NCI-H2029 (cell line): ENCODE measurements around the gene ADGRL3.

ENCODE experiments used
- DNase-seq: peaks from one replicate; lab custom pipeline; 2025; lab: John Stamatoyannopoulos, UW

ADGRL3 gene

DNA sequence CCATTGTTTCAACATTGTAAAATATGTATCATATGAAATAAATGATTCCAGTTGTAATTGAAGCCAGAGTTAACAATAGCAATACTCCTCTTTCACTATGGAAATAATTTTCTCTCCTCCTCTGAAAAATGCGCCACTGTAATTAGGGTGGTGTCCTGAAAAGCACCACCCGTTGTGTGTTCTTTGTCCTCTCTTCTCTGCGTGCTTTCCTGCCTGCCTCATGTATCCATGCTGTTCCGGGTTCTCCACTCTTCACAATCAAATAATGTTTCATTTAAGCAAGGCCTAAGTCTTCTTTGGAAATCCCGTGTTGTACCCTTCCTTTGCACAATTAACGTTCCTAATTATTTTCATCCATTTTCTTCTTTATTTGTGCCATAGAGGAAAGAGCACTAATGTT lies 293.3 kb downstream of the ADGRL3 start:
- no peak for DNase-seq

DNA sequence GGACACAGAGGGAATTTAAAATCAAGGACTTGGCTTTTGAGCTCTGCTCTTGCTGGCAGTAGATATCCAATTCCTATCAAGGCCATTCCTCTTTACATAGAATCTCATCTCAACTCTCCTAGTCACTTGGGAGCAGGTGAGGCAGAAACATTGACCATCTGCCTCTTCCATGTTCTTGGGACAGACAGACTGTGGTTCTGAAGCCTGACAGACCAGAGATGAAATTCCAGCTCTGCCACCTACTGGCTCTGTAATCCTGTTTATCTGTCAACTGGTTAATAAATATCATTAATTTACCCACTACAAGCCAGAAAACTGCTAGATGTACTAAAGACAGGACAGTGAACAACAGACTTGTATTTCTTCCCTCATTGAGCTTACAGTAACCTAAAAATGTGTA lies 300.8 kb downstream of the ADGRL3 start:
- no peak for DNase-seq

DNA sequence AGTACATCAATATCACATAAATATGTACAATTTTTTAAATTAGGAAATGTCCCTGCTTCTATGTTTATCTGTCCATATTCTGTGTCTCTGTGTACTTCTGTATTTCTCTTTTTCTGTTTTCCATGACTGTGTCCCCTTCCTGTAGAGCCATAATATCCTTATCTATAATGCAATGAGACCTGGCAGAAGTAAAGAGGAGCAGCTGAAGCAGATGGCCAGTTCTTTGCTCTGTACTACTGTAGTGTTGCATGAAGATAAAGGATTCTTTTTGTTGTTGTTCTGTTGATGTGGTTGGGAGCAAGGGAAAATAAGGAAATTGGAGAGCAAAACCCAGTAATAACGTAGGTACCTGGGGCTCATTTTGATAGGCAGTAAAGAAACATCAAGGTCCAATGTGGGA lies 301.7 kb downstream of the ADGRL3 start:
- no peak for DNase-seq

DNA sequence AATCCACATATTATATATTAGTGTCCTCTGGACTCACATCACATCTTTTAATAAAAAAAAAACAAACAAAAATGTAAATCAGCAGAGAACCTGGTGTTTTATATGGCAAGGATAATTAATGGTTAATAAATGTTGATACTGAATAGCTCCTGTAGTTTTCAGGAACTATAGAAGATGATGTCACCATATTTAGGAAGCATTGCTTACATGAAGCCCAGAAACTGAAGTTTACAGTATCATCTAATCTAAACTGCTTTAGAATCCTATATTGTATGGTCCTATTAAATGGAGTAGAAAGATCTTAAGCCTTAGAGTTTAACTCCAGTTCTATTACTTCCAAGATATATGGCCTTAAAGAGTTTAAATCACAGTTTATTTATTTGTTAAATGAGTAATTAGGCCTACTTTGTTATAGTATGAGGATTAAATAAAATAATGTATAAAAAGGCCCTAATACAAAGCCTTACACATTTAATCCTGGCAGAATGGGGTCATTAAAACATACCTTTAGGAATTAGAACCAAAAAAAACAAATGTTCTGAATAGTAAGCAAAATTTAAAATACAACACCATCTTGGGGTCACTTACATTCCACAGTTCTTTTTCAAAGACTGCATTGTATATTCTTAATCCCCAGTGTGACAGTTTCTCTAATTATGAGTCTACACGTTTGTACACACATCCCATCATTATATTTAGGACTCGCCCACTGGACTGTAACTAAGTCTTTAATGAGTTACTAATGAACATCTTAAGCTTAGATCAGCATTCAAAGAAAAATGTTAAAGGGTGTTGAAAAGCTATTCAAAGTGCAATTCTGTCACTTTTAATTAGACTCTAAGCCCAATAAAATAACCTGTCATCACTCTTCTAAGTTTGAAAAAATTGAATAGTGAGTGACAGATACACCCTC lies 305.9 kb downstream of the ADGRL3 start:
- DNase-seq: no peak

DNA sequence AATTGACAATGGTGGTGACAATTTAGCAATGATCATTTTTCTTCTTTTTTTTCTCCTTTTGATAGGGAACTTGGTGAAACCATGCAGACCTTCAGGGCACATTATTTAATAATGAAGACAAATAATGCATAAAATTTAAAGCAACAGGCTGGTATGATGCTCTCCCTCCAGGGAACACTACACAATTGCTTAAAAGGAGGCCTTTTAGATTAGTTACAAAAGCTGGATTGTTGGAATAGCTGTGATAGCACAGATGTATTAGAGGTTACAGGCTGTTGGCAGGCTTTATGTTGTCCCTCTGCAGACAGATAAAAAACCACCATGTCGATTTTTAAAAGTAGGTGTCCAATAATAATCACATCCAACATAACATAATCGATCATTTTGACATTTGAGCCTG lies 307.0 kb downstream of the ADGRL3 start:
- DNase-seq: no peak

DNA sequence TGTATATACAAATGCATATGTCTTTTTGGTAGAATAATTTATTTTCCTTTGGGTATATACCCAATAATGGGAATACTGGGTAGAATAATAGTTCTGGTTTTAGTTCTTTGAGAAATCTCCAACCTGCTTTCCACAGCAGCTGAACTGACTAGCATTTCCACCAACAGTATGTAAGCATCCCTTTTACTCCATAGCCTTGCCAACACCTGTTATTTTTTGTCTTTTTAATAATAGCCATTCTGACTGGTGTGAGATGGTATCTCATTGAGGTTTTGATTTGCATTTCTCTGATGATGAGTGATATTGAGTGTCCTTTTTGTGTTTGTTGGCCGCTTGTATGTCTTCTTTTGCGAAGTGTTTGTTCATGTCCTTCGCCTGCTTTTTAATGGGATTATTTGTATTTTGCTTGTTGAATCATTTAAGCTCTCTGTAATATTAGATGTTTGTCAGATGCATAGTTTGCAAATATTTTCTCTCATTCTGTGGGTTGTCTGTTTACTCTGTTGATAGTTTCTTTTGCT lies 309.7 kb downstream of the ADGRL3 start:
- peak; percentile 13 for DNase-seq

DNA sequence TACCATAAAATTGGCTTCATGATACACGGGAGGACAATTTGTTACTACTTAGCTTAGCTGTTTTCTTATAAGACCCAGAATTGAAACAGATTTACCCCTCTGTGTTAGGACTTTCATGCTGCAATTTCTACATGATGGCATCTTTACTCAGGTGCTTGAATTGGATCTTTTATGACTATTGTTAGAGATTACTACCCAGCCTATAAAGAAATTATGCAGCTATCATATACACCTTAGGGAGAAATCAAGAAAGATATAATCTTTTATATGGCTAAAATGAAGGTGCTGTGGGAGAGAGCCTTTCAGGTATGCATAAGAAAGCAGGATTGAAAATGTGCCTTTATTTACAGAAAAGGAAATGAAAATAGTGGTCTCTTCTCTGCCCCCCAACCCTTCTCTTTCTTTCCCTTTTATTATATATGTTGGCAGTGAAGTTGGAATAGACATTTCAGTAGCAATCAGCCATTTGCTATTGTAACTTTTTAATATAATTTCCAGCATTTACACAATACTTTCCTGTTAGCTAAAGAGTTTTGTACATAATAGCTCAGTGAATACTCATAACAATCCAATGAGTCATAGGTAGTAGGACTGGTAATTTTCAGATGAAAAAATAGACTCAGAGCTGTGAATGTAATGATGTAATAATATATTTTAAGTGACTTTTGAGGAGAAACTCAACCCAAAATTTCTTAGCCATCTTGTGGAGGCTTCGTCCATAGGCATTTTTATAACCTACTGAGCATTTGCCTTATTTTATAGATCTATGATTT lies 311.8 kb downstream of the ADGRL3 start:
- DNase-seq: no peak

DNA sequence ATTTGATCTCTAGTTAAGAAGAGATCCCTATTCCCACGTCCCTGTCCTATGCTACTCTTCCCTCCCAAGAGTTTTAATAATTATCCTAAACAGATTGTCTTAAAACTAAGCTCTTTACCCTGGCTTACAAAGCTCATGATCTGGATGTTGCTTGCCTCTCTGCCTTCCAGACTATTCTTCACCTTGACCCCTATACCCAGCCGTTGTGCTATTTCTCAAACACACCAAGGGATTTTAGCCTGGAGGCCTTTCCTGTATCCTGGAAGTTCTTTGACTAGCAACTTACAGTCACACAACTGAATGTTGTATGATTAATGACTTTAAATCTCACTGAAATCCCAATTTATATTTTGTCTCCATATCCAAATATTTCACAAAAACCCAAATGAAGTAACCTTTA lies 314.9 kb downstream of the ADGRL3 start:
- no peak for DNase-seq

DNA sequence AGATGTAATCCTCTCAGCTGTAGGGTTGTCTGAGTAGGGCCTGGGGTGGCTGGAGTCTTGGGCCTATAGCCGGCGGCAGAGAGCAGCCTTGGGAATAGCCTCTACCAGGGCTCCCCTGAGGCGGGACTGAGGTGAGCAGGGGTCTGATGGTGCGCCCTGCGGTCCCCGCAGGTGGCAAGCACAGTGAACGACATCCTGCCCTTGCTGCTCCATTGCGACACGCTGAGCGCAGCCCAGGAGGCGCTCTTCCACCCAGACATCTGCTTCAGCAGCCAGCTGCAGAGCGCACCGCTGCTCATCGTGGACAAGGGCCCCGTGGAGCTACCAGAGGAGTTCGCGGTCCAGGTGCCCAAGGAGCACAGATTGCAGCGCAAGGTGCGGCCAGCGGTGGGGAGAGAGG lies 317.0 kb downstream of the ADGRL3 start:
- no peak for DNase-seq

DNA sequence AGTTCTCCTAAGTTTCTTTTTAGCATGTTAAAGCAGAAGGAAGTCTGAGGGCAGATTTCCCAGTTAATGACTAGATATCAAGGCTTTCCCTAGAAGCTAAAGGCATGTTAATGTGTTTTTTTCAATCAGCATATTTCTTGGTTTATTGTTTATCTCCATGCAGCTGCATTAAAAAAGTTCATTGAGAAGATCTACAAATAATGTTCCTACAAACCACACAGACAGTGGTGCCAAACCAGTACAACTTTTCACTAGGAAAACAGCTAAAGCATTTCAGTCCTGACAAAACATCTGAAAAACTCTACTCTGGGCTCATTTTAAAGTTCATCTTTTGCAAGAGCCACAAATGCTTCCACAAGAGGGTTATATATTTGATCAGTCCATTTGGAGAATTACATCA lies 320.0 kb downstream of the ADGRL3 start:
- DNase-seq: no peak

DNA sequence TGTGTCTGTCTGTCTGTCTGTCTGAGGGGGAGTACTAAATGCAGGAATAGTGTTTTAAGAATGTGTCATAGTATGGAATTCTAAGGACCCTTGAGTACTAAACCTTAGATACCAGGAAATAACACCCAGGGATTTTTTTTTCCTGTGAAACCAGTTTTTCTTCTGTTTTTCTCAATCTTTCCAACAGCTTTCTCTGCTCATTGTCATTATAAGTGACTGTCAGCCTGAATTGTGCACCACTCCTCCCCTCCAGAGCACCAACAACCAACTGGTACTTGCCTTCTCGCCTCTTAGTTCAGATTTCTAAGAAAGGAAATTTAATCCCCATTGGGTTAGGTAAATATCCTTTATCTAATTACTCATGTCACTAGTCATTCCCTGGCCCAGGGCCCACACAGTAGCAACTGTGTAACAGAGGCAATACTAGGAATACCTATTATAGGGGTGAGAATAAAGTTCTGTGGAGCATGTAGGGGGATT lies 320.6 kb downstream of the ADGRL3 start:
- peak; percentile 3 for DNase-seq

DNA sequence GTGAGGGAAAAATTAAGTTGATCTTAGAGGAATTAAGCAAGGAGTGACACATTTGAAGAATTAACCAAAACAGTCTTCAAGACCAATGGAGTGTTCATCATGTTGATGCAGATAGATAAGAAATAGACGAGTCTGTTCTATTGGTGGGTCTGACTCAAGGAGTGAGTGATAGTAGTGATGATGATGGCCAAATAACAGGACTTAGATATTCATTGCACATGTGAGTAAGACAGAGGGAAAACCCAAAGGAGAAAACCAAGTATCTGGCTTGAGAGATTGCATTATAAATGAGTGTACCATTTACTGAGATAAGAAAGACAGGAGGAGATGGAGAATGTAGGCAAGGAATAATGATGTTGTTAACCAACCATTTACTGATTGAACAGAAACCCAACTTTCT lies 321.3 kb downstream of the ADGRL3 start:
- DNase-seq: no peak

DNA sequence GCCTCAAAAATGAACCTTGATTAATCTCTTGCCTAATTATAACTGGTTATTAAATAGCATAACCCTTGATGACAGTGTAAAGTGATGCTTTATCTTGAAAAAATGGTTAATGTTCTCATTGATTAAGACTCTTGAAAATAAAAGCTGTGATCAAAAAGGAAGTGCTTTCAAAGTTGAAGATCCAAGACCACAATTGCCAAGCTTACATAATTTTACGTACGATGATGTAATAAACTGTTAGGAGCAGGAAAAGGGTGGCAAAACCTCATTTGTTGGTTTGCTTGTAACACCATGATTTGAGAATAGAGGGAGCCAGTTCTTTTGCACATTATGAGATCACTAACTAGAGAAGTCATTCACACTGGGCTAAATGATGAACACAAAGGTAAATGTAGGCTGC lies 322.2 kb downstream of the ADGRL3 start:
- no peak for DNase-seq

DNA sequence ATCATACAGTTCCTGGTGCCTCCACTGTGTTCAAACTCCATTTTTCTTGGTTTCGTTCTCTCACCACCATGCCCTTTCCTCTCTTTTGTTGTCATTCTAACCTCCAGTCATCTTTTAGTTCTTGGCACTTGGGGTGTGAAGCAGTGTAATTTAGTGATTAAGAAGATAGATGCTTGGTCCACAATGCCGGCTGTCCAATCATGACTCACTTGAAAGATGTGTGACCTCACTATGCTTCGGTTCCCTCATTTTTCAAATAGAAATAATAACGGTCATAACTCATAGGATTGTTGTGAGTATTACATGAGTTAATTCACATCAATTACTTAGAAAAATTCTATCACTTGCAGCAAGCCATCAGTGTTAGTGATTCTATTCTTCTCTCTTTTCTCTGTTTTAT lies 327.8 kb downstream of the ADGRL3 start:
- DNase-seq: no peak

DNA sequence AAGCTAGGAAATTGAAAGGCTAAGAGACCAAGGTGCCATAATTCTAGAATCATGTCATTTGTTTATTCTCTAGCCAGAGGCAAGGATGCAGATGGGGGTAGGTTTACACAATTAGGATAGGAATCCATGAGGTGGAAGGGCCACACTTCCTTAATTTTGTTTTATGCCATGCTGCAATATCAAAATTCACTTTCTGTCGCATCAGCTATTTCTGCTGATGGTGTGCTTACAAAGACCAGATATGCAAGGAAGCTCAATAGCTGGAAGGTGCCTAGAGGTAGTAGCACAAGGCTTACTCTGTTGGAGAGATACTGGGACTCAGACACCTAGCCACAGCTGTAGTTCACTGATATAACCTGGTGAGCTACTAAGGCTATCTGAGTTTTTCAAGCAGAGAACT lies 328.5 kb downstream of the ADGRL3 start:
- DNase-seq: no peak

DNA sequence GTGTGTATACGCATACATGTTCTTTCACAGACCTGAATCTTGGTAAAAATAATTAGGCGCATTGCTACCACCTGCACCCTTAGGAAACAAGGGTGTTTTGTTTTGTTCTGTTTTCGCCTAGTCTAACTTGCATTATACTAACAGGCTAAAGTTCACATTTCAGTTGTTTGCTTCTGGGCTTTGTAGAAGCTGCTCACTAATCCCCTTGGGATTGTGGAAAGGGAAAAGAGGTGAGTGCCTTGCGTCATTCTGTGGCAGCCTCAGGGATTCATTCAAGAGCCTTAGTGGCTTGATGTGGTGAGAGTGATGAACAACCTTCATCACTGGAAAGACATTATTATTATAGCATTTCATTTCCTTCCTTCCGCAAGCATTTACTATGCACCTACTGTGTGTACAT lies 331.1 kb downstream of the ADGRL3 start:
- DNase-seq: no peak

DNA sequence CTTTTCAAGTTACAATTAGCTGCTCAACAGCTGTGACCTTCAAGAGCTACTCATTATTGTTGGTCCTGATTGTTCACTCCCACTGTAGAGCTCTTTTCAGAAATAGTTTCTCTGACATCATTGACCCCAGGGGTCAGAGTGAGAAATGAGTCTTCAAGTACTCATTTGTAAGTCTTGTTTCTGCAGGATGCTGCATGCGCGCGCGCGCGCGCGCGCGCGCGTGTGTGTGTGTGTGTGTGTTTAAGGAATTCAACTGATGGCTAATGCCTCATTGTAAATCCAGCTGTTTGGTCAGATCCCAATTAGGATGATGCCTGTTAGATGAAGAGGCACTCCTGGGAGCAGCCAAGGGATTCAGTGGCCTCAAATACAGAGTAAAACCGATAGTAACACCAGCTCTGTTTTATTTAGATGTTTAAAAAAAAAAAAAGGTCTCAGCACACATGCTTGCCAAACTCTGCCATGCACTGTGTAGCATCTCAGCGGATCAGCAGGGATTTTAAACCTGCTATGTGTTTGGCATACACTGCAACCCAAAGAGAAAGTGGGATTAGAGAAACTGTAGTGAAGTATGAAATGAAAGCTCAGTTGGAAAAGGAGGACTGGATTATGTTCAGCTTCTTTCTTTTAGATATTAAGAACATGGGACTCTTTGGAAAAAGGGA lies 332.3 kb downstream of the ADGRL3 start:
- DNase-seq: peak; percentile 1

DNA sequence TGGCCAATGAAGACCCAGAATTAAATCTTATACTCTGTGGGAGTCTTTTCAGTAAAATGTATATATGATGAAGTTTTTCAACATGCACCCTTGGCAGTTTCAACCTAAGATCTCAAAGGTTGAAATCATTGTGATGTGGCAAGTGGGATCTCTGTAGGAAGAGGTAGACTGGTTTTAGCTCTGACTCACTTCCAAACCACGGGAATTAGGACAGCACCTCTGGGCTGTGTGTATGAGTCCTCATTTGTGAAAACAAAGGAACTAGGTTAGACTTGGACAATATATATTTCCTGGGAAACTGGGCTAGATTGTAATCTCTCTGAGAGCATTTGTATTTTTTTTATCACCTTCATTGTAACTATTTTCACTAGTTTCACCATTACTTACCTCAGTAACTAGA lies 333.0 kb downstream of the ADGRL3 start:
- no peak for DNase-seq

DNA sequence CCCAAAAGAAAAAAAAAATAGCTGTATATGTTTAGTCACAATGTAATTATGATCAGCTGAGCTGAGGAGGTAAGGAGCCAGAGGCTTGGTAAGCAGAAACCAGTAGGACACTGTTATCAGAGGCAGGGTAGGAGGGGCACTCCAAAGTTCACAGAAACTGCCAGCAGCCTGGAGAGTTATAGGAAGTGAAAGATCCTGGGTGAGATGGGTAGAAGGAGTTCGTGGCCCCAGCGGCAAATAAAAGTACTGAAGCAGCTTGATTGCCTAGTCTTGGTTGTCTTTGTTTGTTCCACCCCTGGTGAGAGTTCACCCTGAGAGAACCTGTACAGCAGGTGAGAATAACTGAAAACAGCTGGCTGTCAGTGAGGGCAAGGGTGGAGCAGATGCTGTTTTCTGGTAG lies 340.8 kb downstream of the ADGRL3 start:
- no peak for DNase-seq

DNA sequence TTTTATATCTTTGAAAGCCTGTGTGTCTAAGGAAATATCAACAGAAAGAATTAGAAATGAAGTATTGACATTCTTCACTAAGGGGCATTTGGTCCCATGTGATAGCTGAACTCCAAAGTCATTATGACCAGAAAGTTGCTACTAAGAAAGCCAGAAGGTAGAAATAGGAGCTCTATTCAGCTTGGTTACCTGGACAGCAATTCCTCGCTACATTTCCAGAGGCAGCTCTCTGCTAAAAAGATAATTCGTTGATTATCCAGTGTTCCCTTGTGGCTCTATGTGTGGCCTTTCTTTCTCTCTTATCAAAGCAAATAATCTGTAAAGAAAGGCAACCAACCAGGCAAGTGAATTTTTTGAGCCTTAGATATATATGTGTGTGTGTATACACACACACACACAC lies 341.3 kb downstream of the ADGRL3 start:
- no peak for DNase-seq

DNA sequence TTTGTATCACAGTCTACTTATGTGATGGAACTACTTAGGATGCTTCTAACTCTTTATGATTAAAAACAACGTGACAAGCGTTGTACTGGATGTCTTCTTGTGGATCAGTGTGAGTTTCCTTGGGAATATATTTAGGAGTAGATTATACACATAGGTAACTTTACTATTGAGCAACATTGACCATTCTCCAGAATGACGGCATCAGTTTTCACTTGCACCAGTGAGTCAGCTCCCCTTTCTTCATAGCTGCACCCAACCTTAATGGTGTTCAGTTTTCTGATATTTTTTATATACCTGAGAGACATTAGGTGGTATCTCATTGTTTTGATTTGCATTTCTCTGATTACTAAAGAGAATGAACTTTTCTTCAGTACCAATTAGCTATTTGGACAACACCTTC lies 343.9 kb downstream of the ADGRL3 start:
- no peak for DNase-seq

DNA sequence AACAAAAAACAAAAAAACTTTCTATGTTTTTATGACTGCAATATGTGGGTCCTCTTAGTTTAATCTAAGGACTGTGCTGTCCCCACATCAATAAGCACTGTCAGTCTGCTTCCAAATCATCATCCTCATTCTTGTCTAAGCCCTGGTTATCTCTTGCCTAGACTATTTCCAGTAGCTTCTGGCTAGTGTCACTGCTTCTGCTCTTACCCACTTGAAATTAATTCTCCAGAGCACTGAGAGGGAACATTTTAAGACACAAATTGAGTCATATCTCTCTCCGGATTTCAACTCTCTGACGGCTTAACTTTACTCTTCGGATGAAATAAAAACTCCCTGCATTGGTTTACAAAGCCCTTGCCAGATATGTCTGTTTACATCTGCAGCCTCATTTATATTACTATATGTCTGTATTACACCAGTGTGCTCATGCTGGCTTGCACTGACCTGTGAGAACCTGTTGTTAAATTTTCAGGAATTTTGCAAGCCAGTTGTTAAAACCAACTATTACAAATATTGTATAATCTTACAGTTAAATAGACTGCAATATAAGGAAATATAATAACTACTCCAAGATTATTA lies 345.9 kb downstream of the ADGRL3 start:
- DNase-seq: no peak
